ENCODE data around the gene NRARP.

GRCh38 chr9:137273611-137274320 is 28.3 kb downstream of the NRARP start:
- TF ChIP-seq EZH2phosphoT487 (IDR thresholded peaks at IDR 0.05; ENCODE audit: low read depth) (no peak), CTCF (IDR thresholded peaks at IDR 0.05; ENCODE audit: low read depth, low read length) (no peak)
